GM19468 (cell line): ENCODE measurements around the gene FAM83C.
"Not testable (repeated sequence)": the region's sequence is repeated elsewhere in the genome, so short reads cannot be mapped to it uniquely, and the experiment has no call there.

Experiments used
- ATAC-seq: cut with Tn5 transposase; IDR thresholded peaks from one replicate; pipeline ENCODE4 v1.9.1; 2021; ENCODE audit warnings: mild to moderate bottlenecking, moderate library complexity, moderate number of reproducible peaks; ENCODE audit not compliant: unreplicated experiment; ENCODE audit errors: extremely low read depth

The FAM83C gene

DNA sequence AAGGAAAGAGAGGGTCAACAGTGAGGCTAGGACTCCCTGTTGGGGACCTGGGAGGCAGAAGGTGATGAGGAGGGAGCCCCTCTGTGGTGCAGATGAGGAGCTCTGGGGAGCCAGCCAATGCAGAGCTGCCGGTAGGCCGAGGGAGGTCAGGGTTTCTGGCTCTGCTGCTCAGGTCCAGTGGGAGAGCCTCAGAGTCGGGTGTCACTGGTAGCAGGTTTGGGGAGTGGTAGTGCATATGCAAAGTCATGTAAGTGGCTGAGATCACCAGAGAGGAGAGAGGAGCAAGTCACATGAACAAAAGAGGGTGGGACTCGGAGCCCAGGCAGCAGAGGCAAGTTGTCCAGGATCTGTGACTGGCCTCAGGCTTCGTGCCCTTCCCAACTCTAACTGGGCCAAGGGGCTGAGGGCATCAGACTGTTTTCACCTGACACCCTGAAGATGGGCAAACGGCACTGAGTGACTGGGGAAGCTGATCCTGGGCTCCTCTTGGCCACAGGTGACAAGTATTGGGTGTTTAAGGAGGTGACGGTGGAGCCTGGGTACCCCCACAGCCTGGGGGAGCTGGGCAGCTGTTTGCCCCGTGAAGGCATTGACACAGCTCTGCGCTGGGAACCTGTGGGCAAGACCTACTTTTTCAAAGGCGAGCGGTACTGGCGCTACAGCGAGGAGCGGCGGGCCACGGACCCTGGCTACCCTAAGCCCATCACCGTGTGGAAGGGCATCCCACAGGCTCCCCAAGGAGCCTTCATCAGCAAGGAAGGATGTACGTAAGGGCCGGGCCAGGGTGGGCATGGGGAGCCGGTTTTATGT is 20.9 kb downstream of the FAM83C start:
- no peak for ATAC-seq

- no peak for ATAC-seq
These were observed 22.0 kb downstream of the FAM83C start for GRCh38 chr20:35270021-35270902.

- ATAC-seq, result no peak
These were observed 23.0 kb downstream of the FAM83C start for GRCh38 chr20:35269055-35269781.

GRCh38 chr20:35267092-35267491 is 25.1 kb downstream of the FAM83C start:
- ATAC-seq, result no peak

DNA sequence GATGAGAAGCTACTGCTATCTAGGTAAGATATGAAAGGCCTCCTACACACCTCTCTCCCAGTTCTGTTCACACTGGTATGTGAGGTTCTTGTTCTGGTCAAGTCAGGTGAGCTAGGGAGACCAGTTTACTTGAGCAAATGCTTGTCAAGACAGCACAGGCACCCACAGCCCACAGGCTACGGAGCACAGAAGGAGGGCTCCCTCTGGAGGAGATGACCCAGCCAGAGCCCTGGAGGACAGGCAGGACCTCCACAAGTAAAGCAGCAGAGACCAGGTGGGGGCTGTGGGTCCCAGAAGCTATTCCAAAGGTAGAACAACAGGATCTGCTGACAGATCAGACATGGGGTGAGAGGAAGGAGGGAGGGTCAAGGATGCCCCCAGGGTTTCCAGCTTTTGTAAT is 27.5 kb downstream of the FAM83C start:
- no peak for ATAC-seq

DNA sequence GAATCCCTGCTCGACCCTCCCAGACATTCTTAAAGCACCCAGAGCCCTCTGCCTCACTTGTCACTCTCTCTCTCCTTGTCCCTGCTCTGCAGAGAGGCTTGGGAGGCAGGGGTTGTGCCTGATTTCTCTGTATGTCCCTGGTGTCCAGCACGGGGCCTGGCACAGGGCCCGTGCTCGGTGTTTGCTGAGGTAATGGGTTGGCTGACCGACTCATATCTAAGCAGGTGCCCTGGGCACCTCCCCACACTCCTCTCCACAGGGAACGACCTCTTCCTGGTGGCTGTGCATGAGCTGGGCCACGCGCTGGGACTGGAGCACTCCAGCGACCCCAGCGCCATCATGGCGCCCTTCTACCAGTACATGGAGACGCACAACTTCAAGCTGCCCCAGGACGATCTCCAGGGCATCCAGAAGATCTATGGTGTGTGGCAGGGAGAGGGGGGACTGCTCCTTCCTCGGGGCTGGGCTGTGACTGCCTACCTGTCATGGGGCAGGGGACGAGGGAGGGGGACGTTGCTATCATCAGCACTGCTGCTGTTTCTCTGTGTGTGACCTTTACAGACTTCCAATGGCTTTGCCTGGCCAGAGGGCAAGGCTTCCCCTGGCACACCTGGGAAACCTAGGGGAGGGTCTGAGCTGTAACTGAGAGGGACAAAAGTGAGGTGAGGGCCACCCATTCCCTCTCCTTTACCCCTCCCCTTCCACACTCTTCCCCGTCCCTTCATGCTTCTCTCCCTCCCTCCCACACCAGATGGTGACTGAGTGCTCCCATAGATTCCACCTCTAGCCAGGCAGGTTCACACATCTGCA is 28.5 kb downstream of the FAM83C start:
- no peak for ATAC-seq

- ATAC-seq, result not testable (repeated sequence)
These were observed 29.3 kb downstream of the FAM83C start for GRCh38 chr20:35262731-35263531.

DNA sequence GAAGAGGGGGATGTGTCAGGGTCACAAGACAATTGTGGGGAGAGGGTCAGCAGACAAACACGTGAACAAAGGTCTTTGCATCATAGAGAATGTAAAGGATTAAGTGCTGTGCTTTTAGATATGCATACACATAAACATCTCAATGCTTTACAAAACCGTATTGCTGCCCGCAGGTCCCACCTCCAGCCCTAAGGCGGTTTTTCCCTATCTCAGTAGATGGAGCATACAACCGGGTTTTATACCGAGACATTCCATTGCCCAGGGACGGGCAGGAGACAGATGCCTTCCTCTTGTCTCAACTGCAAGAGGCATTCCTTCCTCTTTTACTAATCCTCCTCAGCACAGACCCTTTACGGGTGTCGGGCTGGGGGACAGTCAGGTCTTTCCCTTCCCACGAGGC is 29.9 kb downstream of the FAM83C start:
- ATAC-seq, result not testable (repeated sequence)

DNA sequence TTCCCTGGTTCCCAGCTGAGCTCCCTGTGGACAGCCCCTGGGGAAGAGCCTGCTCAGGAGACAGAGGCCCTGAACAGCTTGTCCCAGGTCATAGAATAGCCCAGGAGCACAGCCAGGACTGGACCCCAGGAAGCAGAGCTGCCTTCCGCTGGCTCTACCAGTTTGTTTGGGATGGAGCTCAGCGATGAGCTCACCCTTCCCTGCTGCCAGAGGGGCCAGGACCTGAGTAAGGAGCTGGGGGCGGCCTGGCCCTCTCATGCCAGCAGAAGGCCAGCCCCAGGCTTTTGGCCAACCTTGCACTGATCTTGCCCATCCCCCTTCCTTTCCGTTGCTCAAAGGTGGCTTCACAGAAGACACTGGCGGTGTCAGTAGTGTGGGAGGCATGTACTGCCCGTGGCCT is 31.8 kb downstream of the FAM83C start:
- no peak for ATAC-seq

DNA sequence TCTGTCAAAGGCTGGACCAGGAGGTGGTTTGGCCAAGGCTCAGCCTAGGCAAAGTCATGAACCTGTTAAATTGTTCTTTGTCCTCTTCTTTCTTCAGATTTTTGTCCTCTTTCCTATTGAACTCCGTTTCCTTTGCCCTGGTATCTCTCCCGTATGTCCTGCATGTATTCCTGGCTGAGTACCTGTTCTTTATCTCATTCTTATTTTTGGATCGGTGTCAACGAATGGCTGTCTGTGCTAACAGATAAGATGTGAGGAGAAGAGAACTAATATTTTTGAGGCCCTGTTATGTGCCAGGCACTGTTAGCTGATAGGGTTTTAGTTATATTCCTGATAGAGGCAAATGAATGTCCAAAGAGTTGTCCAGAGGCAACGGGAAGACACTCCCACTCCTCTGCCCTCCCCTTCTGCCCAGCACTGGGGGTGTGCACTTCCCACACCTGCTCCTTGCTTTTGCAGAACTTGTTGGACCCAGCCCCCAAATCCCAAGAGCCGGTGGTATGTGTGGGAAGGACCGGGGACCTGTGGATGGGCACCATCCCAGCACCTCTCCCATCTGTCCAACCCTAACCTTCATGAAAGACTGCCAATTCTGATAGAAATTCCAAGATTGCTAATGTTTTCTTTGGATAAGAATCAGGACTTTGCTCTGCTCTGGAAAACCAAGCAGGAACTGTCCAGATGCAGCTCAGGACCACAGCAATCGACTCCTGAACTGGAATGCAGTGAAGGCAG is 34.9 kb downstream of the FAM83C start:
- ATAC-seq, result no peak

GRCh38 chr20:35254448-35254999 is 37.7 kb downstream of the FAM83C start:
- ATAC-seq, result no peak

DNA sequence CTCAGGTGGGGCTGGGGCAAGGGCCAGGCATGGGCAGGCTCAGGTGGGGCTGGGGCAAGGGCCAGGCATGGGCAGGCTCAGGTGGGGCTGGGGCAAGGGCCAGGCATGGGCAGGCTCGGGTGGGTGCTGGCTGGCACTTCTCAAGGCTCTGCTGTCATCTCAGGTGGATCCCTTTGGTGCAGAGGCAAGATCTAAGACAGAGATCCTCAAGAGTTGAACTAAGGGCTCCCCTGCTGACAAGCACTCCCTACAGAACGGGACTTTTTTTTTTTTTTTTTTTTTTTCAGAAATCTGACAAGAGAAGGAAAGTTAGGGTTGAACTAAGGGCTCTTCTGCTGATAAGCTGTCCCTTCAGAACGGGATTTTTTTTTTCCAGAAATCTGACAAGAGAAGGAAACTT is 39.2 kb downstream of the FAM83C start:
- ATAC-seq, result no peak

DNA sequence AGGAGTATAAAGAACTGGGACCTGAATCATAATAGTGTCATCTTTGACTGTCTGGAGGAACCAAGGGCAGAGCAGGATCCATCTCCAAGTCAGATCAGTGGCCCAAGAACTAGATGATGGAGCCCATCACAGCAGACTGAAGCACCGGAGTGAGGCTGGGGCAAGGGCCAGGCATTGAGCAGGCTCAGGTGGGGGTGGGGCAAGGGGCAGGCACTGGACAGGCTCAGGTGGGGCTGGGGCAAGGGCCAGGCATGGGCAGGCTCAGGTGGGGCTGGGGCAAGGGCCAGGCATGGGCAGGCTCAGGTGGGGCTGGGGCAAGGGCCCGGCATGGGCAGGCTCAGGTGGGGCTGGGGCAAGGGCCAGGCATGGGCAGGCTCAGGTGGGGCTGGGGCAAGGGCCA is 39.6 kb downstream of the FAM83C start:
- not testable (repeated sequence) for ATAC-seq

- peak; percentile 47 for ATAC-seq
These were observed 40.2 kb downstream of the FAM83C start for GRCh38 chr20:35252037-35252461.

DNA sequence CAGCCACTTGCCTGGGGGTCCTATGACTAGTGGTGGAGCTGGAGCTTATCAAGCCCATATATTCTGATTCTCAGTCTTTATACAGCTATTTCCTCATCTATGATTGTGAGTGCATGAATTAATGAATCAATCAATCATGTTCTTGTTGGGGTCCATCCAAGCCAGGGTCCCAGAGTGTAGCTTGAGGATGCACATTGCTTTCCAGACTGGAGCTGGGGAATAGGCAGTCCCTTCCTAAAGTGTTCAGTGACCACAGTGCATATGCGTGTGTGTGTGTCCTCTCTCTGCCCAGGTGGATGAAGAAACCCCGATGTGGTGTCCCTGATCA is 40.6 kb downstream of the FAM83C start:
- no peak for ATAC-seq

GRCh38 chr20:35248641-35249475 is 43.4 kb downstream of the FAM83C start:
- ATAC-seq, result no peak

- ATAC-seq, result no peak
These were observed 45.5 kb downstream of the FAM83C start for GRCh38 chr20:35246723-35247122.
